Prostate gland (tissue), 2 donors: ENCODE data around the gene NMNAT3. TPM values are rescaled to one million over a fixed set of nuclear protein-coding genes. Genes with fewer than 3 reads are reported as not detected.

Experiments used
- DNase-seq: peaks from one replicate; pipeline ENCODE4 v3.0.0-alpha.2; 2019; ENCODE audit warnings: low spot score
- H3K27ac ChIP-seq, 2 donors: fragments of 200-600 bp; sonication (generic); 2 replicates each; pipeline ENCODE4 v1.5.1; 2017 to 2019
- H3K27me3 ChIP-seq: fragments of 200-600 bp; sonication (generic); replicated peaks from 2 replicates; pipeline ENCODE4 v1.5.1; 2019; ENCODE audit not compliant: insufficient read depth
- H3K36me3 ChIP-seq, 2 donors: fragments of 200-600 bp; sonication (generic); 1 replicate in 1 of 2; 2 replicates in 1 of 2; pipeline versions ENCODE4 v1.5.1 to v1.8.1; 2017 to 2019
- H3K4me1 ChIP-seq: fragments of 200-600 bp; sonication (generic); replicated peaks from 2 replicates; pipeline ENCODE4 v1.5.1; 2019
- H3K4me3 ChIP-seq, 2 donors: fragments of 200-600 bp; sonication (generic); 2 replicates each; pipeline ENCODE4 v1.5.1; 2017 to 2019
- H3K9me3 ChIP-seq: fragments of 200-600 bp; sonication (generic); 2 replicates; pipeline ENCODE4 v1.5.1; 2017
- CTCF ChIP-seq, 4 experiments: fragments of 200-600 bp in 2 of 4; fragments of 450-650 bp in 2 of 4; sonication (generic) in 2 of 4; IDR thresholded peaks; 1 replicate in 3 of 4; 2 replicates in 1 of 4; pipeline ENCODE4 v1.5.1; 2016 to 2019; ENCODE audit warnings: antibody characterized with exemption in 4 of 4, mild to moderate bottlenecking in 2 of 4, moderate library complexity in 2 of 4
- POLR2A ChIP-seq: fragments of 450-650 bp; IDR thresholded peaks from one replicate; pipeline ENCODE4 v1.6.1; 2016; ENCODE audit warnings: antibody characterized with exemption, mild to moderate bottlenecking
- POLR2AphosphoS5 ChIP-seq: sonication (generic); formaldehyde crosslinking; IDR thresholded peaks from one replicate; pipeline ENCODE4 v1.6.1; 2017; ENCODE audit warnings: antibody characterized with exemption
- WGBS: methylation state at CpG from one replicate; pipeline ENCODE4 v1.1.5; 2018; 5-methylcytosine and 5-hydroxymethylcytosine counted together
- intact Hi-C: fragments of 100-400 bp; cut with DNase I; formaldehyde crosslinking; loops from one replicate; pipeline ENCODE4 v1.14.2; 2022
- total RNA-seq, 2 donors: library from RNA; depleted of rRNA; stranded (reverse); fragments of >200 nt; gene quantifications; one replicate each; pipeline ENCODE4 v1.1.0, GENCODE V29; 2016

Gene NMNAT3
- total RNA-seq, 2 donors from 2014 or later: 11.9 to 15.6 TPM

- intact Hi-C loops: no loop called here
- no peaks in the 10 kb centered on the region for H3K9me3 ChIP-seq
- H3K4me1 ChIP-seq: no peaks in the 10 kb centered on the region
- H3K27me3 ChIP-seq: no peaks in the 10 kb centered on the region
- H3K27ac ChIP-seq: no peak overlapping the region
- no peaks in the 10 kb centered on the region for H3K36me3 ChIP-seq
- WGBS: 91% methylated on average over 2 of the region's 2 CpGs
- no peak overlapping the region for H3K4me3 ChIP-seq
- no peak for DNase-seq
- TF ChIP-seq POLR2AphosphoS5 (no peak), CTCF (IDR thresholded peaks at IDR 0.05) (no peak), POLR2A (no peak)
Measured at GRCh38 chr3:139530717-139531116, 147.1 kb downstream of the NMNAT3 start.

- Histone ChIP-seq H3K4me3 (no peak overlapping the region), H3K9me3 (no peaks in the 10 kb centered on the region), H3K27ac (no peak overlapping the region), H3K4me1 (no peaks in the 10 kb centered on the region), H3K36me3 (no peaks in the 10 kb centered on the region), H3K27me3 (no peaks in the 10 kb centered on the region)
- intact Hi-C loops: no loop called here
- no peak for DNase-seq
- TF ChIP-seq POLR2AphosphoS5 (no peak), POLR2A (no peak), CTCF (IDR thresholded peaks at IDR 0.05) (no peak)
- 59% methylated on average over 4 of the region's 4 CpGs for WGBS
Measured at GRCh38 chr3:139529662-139530061, 148.1 kb downstream of the NMNAT3 start.

DNA sequence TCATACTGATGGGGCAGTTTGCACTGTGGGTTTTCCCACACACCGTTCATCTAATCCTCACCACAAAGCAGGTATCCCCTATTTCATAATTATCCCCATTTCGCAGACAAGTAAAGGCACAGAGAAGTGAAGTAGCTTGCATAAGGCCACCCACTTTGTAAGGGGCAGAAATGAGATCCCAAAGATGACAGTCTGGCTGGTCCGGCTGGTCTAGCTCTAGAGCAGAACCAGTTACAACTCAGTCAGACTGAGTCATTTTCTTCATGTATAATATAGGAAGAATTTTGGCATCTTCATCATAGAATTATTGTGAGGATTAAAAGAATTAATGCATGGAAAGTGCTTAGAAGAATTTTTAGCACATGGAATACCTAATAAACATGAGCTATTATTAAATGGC, 148.8 kb downstream of the NMNAT3 start:
- no peak overlapping the region for H3K27ac ChIP-seq
- H3K36me3 ChIP-seq: no peaks in the 10 kb centered on the region
- H3K4me3 ChIP-seq: no peak overlapping the region
- no peak for DNase-seq
- TF ChIP-seq POLR2AphosphoS5 (no peak), CTCF (IDR thresholded peaks at IDR 0.05) (no peak), POLR2A (no peak)
- no peaks in the 10 kb centered on the region for H3K4me1 ChIP-seq
- WGBS: 88% methylated on average over 3 of the region's 3 CpGs
- no peaks in the 10 kb centered on the region for H3K27me3 ChIP-seq
- no peaks in the 10 kb centered on the region for H3K9me3 ChIP-seq
- intact Hi-C loops: no loop called here

- intact Hi-C loops: no loop called here
- 91% methylated on average over 2 of the region's 2 CpGs for WGBS
- Histone ChIP-seq H3K9me3 (no peaks in the 10 kb centered on the region), H3K27me3 (no peaks in the 10 kb centered on the region), H3K36me3 (no peaks in the 10 kb centered on the region), H3K4me1 (no peaks in the 10 kb centered on the region), H3K4me3 (no peak overlapping the region), H3K27ac (no peak overlapping the region)
- no peak for TF ChIP-seq CTCF (IDR thresholded peaks at IDR 0.05)
- TF ChIP-seq POLR2A: no peak
- TF ChIP-seq POLR2AphosphoS5: no peak
- no peak for DNase-seq
Measured at GRCh38 chr3:139528281-139528680, 149.5 kb downstream of the NMNAT3 start.

DNA sequence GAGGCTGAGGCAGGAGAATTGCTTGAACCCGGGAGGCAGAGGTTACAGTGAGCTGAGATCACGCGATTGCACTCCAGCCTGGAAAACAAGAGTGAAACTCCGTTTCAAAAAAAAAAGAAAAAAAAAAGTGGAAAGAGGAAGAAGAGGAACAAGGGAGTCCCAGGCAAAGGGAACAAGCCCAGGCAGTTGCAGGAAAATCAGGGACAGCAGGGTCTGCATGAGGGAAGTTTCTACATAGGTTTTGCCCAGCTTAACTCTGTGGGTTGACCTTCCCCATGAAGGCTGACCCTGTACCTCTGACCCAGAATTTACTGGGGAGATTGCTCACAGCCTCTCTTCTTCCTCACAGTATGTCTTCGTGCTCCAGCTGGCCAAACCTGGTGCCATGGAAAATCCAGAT, 150.5 kb downstream of the NMNAT3 start:
- no peak for DNase-seq
- no peaks in the 10 kb centered on the region for H3K27me3 ChIP-seq
- H3K36me3 ChIP-seq: no peaks in the 10 kb centered on the region
- no peaks in the 10 kb centered on the region for H3K4me1 ChIP-seq
- no peak overlapping the region for H3K4me3 ChIP-seq
- no peak overlapping the region for H3K27ac ChIP-seq
- WGBS: 89% methylated on average over 5 of the region's 5 CpGs
- intact Hi-C loops: no loop called here
- H3K9me3 ChIP-seq: no peaks in the 10 kb centered on the region
- TF ChIP-seq POLR2AphosphoS5: no peak
- TF ChIP-seq POLR2A: no peak
- TF ChIP-seq CTCF (IDR thresholded peaks at IDR 0.05): no peak
